ENCODE data around the gene TAP1. TPM values are rescaled to one million over a fixed set of nuclear protein-coding genes. Genes with fewer than 3 reads are reported as not detected.

The TAP1 gene
- total and polyA plus RNA-seq, 4 donors: 32.6 to 181 (median 57.8) TPM

GRCh38 chr6:32887616-32888015 is 34.1 kb upstream of the TAP1 start:
- DNase-seq: peak in 2 of 3 donors; percentile 19 to 45
- no peak for ATAC-seq (ENCODE audit: insufficient read depth, low FRiP score)
- peaks cover 0 to 11% (median 7%) of the 10 kb centered on the region in 3 donors for H3K27me3 ChIP-seq (ENCODE audit: control insufficient read depth in 3 of 3, insufficient read depth in 3 of 3, low read length in 2 of 3)
- no peaks in the 10 kb centered on the region for H3K9me3 ChIP-seq (ENCODE audit: control insufficient read depth in 4 of 4, insufficient read depth in 3 of 4, low read length in 3 of 4)
- no peaks in the 10 kb centered on the region for H3K36me3 ChIP-seq (ENCODE audit: control insufficient read depth in 4 of 4, insufficient read depth in 4 of 4, low read length in 4 of 4)
- no peak overlapping the region for H3K27ac ChIP-seq (ENCODE audit: low read depth in 1 of 2, low read length in 1 of 2)
- H3K4me3 ChIP-seq: no peak overlapping the region
- no peak overlapping the region for H3K9ac ChIP-seq (ENCODE audit: insufficient read depth in 1 of 2, low read length in 2 of 2)
- peaks cover 0 to 13% (median 2%) of the 10 kb centered on the region in 5 donors for H3K4me1 ChIP-seq (ENCODE audit: control insufficient read depth in 5 of 5, insufficient read depth in 5 of 5, low read length in 5 of 5)
- no peak for TF ChIP-seq CTCF (IDR thresholded peaks at IDR 0.05; ENCODE audit: control extremely low read depth, extremely low read depth)
- WGBS, 2 donors: 78 to 84% methylated on average over 5 of the region's 5 CpGs

- DNase-seq (peak; percentile 24 to 65 (median 51)), ATAC-seq (ENCODE audit: insufficient read depth, low FRiP score) (no peak)
- H3K36me3 ChIP-seq (ENCODE audit: control insufficient read depth in 4 of 4, insufficient read depth in 4 of 4, low read length in 4 of 4): no peaks in the 10 kb centered on the region
- peaks cover 0 to 13% (median 2%) of the 10 kb centered on the region in 5 donors for H3K4me1 ChIP-seq (ENCODE audit: control insufficient read depth in 5 of 5, insufficient read depth in 5 of 5, low read length in 5 of 5)
- H3K27ac ChIP-seq (ENCODE audit: low read depth in 1 of 2, low read length in 1 of 2): no peak overlapping the region
- no peak overlapping the region for H3K9ac ChIP-seq (ENCODE audit: insufficient read depth in 1 of 2, low read length in 2 of 2)
- TF ChIP-seq CTCF (IDR thresholded peaks at IDR 0.05; ENCODE audit: control extremely low read depth, extremely low read depth): no peak
- H3K27me3 ChIP-seq (ENCODE audit: control insufficient read depth in 3 of 3, insufficient read depth in 3 of 3, low read length in 2 of 3): peaks cover 0 to 14% (median 8%) of the 10 kb centered on the region in 3 donors
- no peaks in the 10 kb centered on the region for H3K9me3 ChIP-seq (ENCODE audit: control insufficient read depth in 4 of 4, insufficient read depth in 3 of 4, low read length in 3 of 4)
- no peak overlapping the region for H3K4me3 ChIP-seq
- 55 to 74% methylated on average over 3 of the region's 3 CpGs for WGBS, 2 donors
These were observed 33.3 kb upstream of the TAP1 start for GRCh38 chr6:32886681-32887383.

DNA sequence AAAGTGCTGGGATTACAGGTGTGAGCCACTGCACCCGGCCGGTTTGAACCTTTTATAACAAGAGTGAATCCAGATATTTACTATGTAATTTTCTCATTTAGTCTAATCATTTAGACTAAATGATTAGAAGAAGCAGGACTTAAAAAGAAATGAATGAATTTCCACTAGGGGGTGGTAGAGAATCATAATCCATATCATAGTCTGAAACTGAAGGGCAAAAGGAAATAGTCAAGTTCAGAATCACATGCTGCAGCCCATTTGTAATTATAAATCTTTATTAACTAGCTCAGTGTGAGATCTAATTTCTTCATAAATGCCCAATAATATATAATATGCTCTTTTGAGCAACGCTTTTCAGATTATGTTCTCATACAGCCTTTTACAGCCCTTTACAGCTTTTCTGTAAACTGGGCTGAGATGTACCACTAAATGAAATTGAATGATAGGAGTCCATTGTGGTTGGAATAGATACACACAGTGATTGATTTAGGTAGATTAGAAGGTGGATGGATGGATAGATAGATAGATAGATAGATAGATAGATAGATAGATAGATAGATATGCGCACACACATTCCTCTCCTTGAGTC is 32.3 kb upstream of the TAP1 start:
- peaks cover 0 to 23% (median 17%) of the 10 kb centered on the region in 3 donors for H3K27me3 ChIP-seq (ENCODE audit: control insufficient read depth in 3 of 3, insufficient read depth in 3 of 3, low read length in 2 of 3)
- no peaks in the 10 kb centered on the region for H3K9me3 ChIP-seq (ENCODE audit: control insufficient read depth in 4 of 4, insufficient read depth in 3 of 4, low read length in 3 of 4)
- no peak overlapping the region for H3K27ac ChIP-seq (ENCODE audit: low read depth in 1 of 2, low read length in 1 of 2)
- ATAC-seq (ENCODE audit: insufficient read depth, low FRiP score) (no peak), DNase-seq (peak in 2 of 3 donors; percentile 84 to 89)
- H3K9ac ChIP-seq (ENCODE audit: insufficient read depth in 1 of 2, low read length in 2 of 2): no peak overlapping the region
- H3K36me3 ChIP-seq (ENCODE audit: control insufficient read depth in 4 of 4, insufficient read depth in 4 of 4, low read length in 4 of 4): no peaks in the 10 kb centered on the region
- H3K4me1 ChIP-seq (ENCODE audit: control insufficient read depth in 5 of 5, insufficient read depth in 5 of 5, low read length in 5 of 5): peaks cover 0 to 13% (median 2%) of the 10 kb centered on the region in 5 donors
- peak; percentile 75 for TF ChIP-seq CTCF (IDR thresholded peaks at IDR 0.05; ENCODE audit: control extremely low read depth, extremely low read depth)
- WGBS, 2 donors: 45 to 54% methylated on average over 4 of the region's 4 CpGs
- H3K4me3 ChIP-seq: no peak overlapping the region

All from lung (tissue), 12 donors.